Astrocyte (in vitro differentiated cells and primary cell): ENCODE measurements around the gene CRX. TPM values are rescaled to one million over a fixed set of nuclear protein-coding genes. Genes with fewer than 3 reads are reported as not detected.
"Not testable (repeated sequence)": the region's sequence is repeated elsewhere in the genome, so short reads cannot be mapped to it uniquely, and the experiment has no call there.

Experiments used
- DNase-seq: peaks from one replicate; pipeline ENCODE4 v3.0.0-alpha.2; 2010; ENCODE audit warnings: low read depth
- FAIRE-seq: peaks from 2 replicates; lab custom pipeline; 2011; peaks lifted over from hg19 to GRCh38; lab: Jason Lieb, UNC
- H2AFZ ChIP-seq: 2 replicates; pipeline ENCODE4 v1.6.0; 2012; ENCODE audit warnings: low read depth, low read length, inconsistent platforms
- H3K27ac ChIP-seq: 2 replicates; pipeline ENCODE4 v1.5.1; 2011; ENCODE audit warnings: low read depth, low read length, inconsistent platforms
- H3K27me3 ChIP-seq: 2 replicates; pipeline ENCODE4 v1.6.0; 2011; ENCODE audit warnings: low read length, inconsistent platforms; ENCODE audit not compliant: insufficient read depth
- H3K36me3 ChIP-seq: 2 replicates; pipeline ENCODE4 v1.5.1; 2011; ENCODE audit warnings: low read length, inconsistent platforms; ENCODE audit not compliant: insufficient read depth
- H3K4me1 ChIP-seq: 2 replicates; pipeline ENCODE4 v1.5.1; 2011; ENCODE audit warnings: low read length, inconsistent platforms; ENCODE audit not compliant: insufficient read depth
- H3K4me2 ChIP-seq: 2 replicates; pipeline ENCODE4 v1.6.0; 2012; ENCODE audit warnings: low read length, inconsistent platforms
- H3K4me3 ChIP-seq: 2 replicates; pipeline ENCODE4 v1.5.1; 2011; ENCODE audit warnings: low read depth, mild to moderate bottlenecking, low read length, inconsistent platforms; ENCODE audit not compliant: insufficient read depth
- H3K79me2 ChIP-seq: 2 replicates; pipeline ENCODE4 v1.6.0; 2012; ENCODE audit warnings: mild to moderate bottlenecking, low read length, inconsistent platforms; ENCODE audit not compliant: insufficient read depth
- H3K9ac ChIP-seq: 2 replicates; pipeline ENCODE4 v1.6.0; 2012; ENCODE audit warnings: mild to moderate bottlenecking, low read length, inconsistent platforms
- H3K9me3 ChIP-seq: 2 replicates; pipeline ENCODE4 v1.5.1; 2012; ENCODE audit warnings: low read depth, mild to moderate bottlenecking, low read length, inconsistent platforms; ENCODE audit not compliant: insufficient read depth
- H4K20me1 ChIP-seq: 2 replicates; pipeline ENCODE4 v1.6.0; 2012; ENCODE audit warnings: low read length, inconsistent platforms; ENCODE audit not compliant: insufficient read depth
- H3K27ac Mint-ChIP-seq: one replicate; pipeline ENCODE4 v1.8.0; 2021; ENCODE audit warnings: mild to moderate bottlenecking, mixed read lengths; ENCODE audit not compliant: unreplicated experiment
- H3K27me3 Mint-ChIP-seq: one replicate; pipeline ENCODE4 v1.8.0; 2021; ENCODE audit warnings: low read depth, mixed read lengths; ENCODE audit not compliant: unreplicated experiment
- H3K36me3 Mint-ChIP-seq: one replicate; pipeline ENCODE4 v1.8.0; 2021; ENCODE audit warnings: low read depth, mixed read lengths; ENCODE audit not compliant: unreplicated experiment
- H3K4me1 Mint-ChIP-seq: one replicate; pipeline ENCODE4 v1.8.0; 2021; ENCODE audit warnings: low read depth, mixed read lengths; ENCODE audit not compliant: unreplicated experiment
- H3K4me3 Mint-ChIP-seq: one replicate; pipeline ENCODE4 v1.8.0; 2021; ENCODE audit warnings: mild to moderate bottlenecking, moderate library complexity, mixed read lengths; ENCODE audit not compliant: unreplicated experiment
- H3K9me3 Mint-ChIP-seq: one replicate; pipeline ENCODE4 v1.8.0; 2021; ENCODE audit warnings: mild to moderate bottlenecking, mixed read lengths; ENCODE audit not compliant: unreplicated experiment
- CTCF ChIP-seq: IDR thresholded peaks from 2 replicates; pipeline ENCODE4 v1.5.1; 2011; ENCODE audit warnings: low read depth, mild to moderate bottlenecking, inconsistent platforms, low read length, moderate library complexity; ENCODE audit not compliant: insufficient read depth
- EZH2 ChIP-seq: IDR thresholded peaks from 2 replicates; pipeline ENCODE4 v1.6.1; 2012; ENCODE audit warnings: mild to moderate bottlenecking, low read length, inconsistent platforms; ENCODE audit not compliant: insufficient read depth
- total RNA-seq: library from RNA; stranded (reverse); gene quantifications from 2 replicates; pipeline ENCODE4 v1.2.1, GENCODE V29; 2021

CRX gene
- total RNA-seq, 1 donor from 2014 or later: not detected

DNA sequence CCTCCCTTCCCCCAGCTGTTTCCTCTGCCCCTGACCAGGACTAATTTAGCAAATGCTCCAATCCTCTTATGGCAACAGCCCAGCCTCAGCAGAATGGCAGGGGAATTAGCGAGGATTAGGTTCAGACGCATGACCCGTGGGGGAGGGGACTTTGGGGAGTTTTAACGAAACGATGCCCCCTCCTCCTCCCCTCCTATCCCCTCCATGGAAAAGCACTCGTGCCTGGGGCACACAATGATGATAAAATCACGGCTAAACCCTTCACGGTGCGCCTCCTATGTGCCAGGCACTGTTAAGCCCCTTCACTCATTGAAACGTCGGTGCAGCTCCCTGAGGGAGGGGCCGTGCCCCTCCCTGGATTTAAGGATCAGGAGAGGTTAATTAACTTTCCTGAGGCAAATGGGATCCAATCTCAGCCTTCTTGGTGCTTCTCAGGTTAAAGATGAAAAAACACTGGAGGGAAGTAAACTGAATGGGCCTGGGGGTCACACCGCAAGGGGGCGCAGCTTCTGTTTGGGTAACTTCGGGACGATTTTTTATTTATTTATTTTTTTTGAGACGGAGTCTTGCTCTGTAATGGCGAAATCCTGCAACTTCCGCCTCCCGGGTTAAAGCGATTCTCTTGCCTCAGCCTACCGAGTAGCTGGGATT is 27.2 kb downstream of the CRX start:
- no peaks in the 10 kb centered on the region for H3K4me1 Mint-ChIP-seq
- Histone ChIP-seq H3K27me3 (peaks cover 14% of the 10 kb centered on the region), H3K27ac (no peak overlapping the region), H3K9me3 (no peaks in the 10 kb centered on the region), H3K79me2 (no peaks in the 10 kb centered on the region), H3K36me3 (no peaks in the 10 kb centered on the region), H2AFZ (no peak overlapping the region), H3K4me3 (no peak overlapping the region), H4K20me1 (no peaks in the 10 kb centered on the region), H3K9ac (no peak overlapping the region), H3K4me1 (no peaks in the 10 kb centered on the region), H3K4me2 (no peak overlapping the region)
- TF ChIP-seq EZH2 (peak; percentile 40), CTCF (peak; percentile 33)
- H3K9me3 Mint-ChIP-seq: no peaks in the 10 kb centered on the region
- no peaks in the 10 kb centered on the region for H3K36me3 Mint-ChIP-seq
- peaks cover 39% of the 10 kb centered on the region for H3K27me3 Mint-ChIP-seq
- H3K4me3 Mint-ChIP-seq: no peak overlapping the region
- FAIRE-seq: no peak
- no peak overlapping the region for H3K27ac Mint-ChIP-seq
- DNase-seq: no peak

DNA sequence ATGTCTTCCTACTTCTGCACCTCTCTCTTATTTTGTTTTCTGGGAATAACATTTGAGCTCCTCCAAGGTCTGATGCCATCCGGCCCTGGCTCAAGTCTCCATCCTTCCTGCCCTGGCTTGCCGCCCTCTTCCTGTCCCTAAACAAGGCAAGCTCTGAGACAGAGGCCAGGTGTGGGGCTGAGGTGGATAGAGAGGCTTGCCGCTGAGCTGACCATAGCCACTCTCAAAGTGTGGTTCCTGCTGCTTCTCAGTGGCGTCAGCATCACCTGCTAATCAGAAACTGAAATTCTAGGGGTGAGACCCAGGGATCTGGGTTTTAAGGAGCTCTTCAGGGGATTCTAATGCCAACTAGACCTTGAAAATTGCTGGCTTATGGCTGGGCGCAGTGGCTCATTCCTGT is 31.3 kb downstream of the CRX start:
- peaks cover 36% of the 10 kb centered on the region for H3K27me3 Mint-ChIP-seq
- H3K4me3 Mint-ChIP-seq: no peak overlapping the region
- no peak overlapping the region for H3K27ac Mint-ChIP-seq
- Histone ChIP-seq H4K20me1 (no peaks in the 10 kb centered on the region), H2AFZ (no peak overlapping the region), H3K27me3 (peaks cover 16% of the 10 kb centered on the region), H3K4me2 (no peak overlapping the region), H3K9me3 (no peaks in the 10 kb centered on the region), H3K4me3 (no peak overlapping the region), H3K27ac (no peak overlapping the region), H3K36me3 (no peaks in the 10 kb centered on the region), H3K9ac (no peak overlapping the region), H3K4me1 (no peaks in the 10 kb centered on the region), H3K79me2 (no peaks in the 10 kb centered on the region)
- FAIRE-seq (no peak), DNase-seq (no peak)
- no peaks in the 10 kb centered on the region for H3K4me1 Mint-ChIP-seq
- TF ChIP-seq EZH2: no peak
- TF ChIP-seq CTCF: no peak
- H3K36me3 Mint-ChIP-seq: no peaks in the 10 kb centered on the region
- H3K9me3 Mint-ChIP-seq: peaks cover under 1% of the 10 kb centered on the region

- Histone ChIP-seq H3K36me3 (no peaks in the 10 kb centered on the region), H3K4me2 (no peak overlapping the region), H3K27me3 (peaks cover 7% of the 10 kb centered on the region), H4K20me1 (no peaks in the 10 kb centered on the region), H2AFZ (no peak overlapping the region), H3K4me3 (no peak overlapping the region), H3K27ac (no peak overlapping the region), H3K4me1 (no peaks in the 10 kb centered on the region), H3K9ac (no peak overlapping the region), H3K9me3 (no peaks in the 10 kb centered on the region), H3K79me2 (no peaks in the 10 kb centered on the region)
- TF ChIP-seq CTCF (no peak), EZH2 (no peak)
- peaks cover 6% of the 10 kb centered on the region for H3K9me3 Mint-ChIP-seq
- no peaks in the 10 kb centered on the region for H3K4me1 Mint-ChIP-seq
- no peak overlapping the region for H3K27ac Mint-ChIP-seq
- DNase-seq: no peak
- FAIRE-seq: no peak
- no peak overlapping the region for H3K4me3 Mint-ChIP-seq
- H3K36me3 Mint-ChIP-seq: no peaks in the 10 kb centered on the region
- H3K27me3 Mint-ChIP-seq: peaks cover 26% of the 10 kb centered on the region
Observed at GRCh38 chr19:47854459-47854858, 32.7 kb downstream of the CRX start.

GRCh38 chr19:47858231-47858630 is 36.5 kb downstream of the CRX start:
- not testable (repeated sequence) for H3K79me2 ChIP-seq, H3K27me3 Mint-ChIP-seq, H3K27ac ChIP-seq, H4K20me1 ChIP-seq, H3K36me3 Mint-ChIP-seq, H3K27me3 ChIP-seq, H3K4me2 ChIP-seq, FAIRE-seq, H3K27ac Mint-ChIP-seq, H3K9me3 ChIP-seq, H3K4me1 ChIP-seq, H3K36me3 ChIP-seq, H3K4me3 Mint-ChIP-seq, H3K4me1 Mint-ChIP-seq, DNase-seq, H3K4me3 ChIP-seq, H3K9ac ChIP-seq, H3K9me3 Mint-ChIP-seq, H2AFZ ChIP-seq
